Measurements from ENCODE around the gene VSIG10.
A peak's percentile ranks its signal among the peaks of the same experiment; 100 is the strongest.

VSIG10 gene

DNA sequence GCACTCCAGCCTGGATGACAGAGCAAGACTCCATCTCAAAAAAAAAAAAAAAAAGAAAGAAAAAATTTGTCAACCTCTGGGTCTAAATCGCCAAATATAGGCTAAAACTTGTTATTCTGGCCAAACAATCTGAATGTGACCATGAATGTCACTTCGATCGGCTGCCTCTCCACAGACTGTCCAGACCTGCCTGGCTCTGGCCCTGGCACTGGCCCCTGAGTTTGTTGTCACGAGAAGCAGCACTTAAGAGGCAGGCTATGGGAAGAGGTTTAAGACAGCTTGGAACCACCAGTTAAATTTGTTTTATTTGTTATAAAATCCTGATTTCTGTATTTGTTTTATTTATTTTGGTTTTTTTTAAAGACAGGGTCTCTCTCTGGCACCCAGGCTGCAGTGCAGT, 57.4 kb downstream of the VSIG10 start:
- ATAC-seq (replicated peaks), result no peak
- Mint-ChIP-seq H3K27ac (no peak overlapping the region), H3K36me3 (ENCODE audit: insufficient read depth) (peaks cover 61% of the 10 kb centered on the region), H3K4me3 (no peak overlapping the region), H3K9me3 (no peaks in the 10 kb centered on the region), H3K27me3 (no peaks in the 10 kb centered on the region), H3K4me1 (ENCODE audit: low read depth in 2 of 2) (peaks cover 8 to 9% of the 10 kb centered on the region in 2 donors)
- no peak for DNase-seq

DNA sequence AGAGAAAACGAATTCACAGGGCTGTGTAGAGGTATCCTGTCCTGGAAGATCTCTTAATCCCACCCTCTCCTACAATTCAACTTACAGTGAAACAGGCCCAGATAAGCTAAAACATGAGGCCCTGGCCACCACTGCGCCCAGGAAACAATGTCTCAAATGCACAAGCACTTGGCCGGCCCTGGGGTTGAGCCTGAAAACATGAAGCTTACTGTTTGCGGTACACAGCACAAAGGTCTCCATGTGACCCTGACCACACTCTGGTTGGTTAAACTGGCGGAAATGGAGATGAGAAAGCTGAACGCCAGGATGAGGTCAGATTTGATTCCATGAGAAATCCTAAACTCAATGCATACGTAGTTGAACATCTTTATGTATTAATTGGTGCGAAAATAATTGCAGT, 59.2 kb downstream of the VSIG10 start:
- H3K36me3 Mint-ChIP-seq (ENCODE audit: insufficient read depth), result peaks cover 50% of the 10 kb centered on the region
- H3K9me3 Mint-ChIP-seq, result no peaks in the 10 kb centered on the region
- no peak for DNase-seq
- no peaks in the 10 kb centered on the region for H3K27me3 Mint-ChIP-seq
- no peak overlapping the region for H3K4me3 Mint-ChIP-seq
- peaks cover 0 to 6% of the 10 kb centered on the region in 2 donors for H3K4me1 Mint-ChIP-seq (ENCODE audit: low read depth in 2 of 2)
- H3K27ac Mint-ChIP-seq, result no peak overlapping the region
- ATAC-seq (replicated peaks), result no peak

DNA sequence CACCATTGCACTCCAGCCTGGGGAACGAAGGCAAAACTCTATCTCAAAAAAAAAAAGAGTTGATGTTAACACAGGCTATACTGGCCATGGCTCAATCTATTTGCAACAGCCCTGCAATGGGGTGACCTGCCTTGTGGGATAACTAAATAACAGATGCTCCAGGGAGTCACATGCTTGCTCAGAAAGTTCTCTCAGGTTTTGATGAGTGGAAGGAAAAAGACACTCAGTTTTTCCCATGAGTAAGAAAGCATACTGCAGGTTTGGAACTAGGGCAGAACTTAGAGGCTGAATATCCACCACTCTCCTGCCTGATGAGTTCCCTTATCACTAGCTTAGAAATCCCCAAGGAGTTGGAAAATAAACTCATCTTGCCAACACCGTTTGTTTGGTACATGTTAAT, 59.7 kb downstream of the VSIG10 start:
- Mint-ChIP-seq H3K36me3 (ENCODE audit: insufficient read depth) (peaks cover 51% of the 10 kb centered on the region), H3K4me1 (ENCODE audit: low read depth in 2 of 2) (peaks cover 0 to 6% of the 10 kb centered on the region in 2 donors), H3K27ac (no peak overlapping the region), H3K27me3 (no peaks in the 10 kb centered on the region), H3K4me3 (no peak overlapping the region), H3K9me3 (no peaks in the 10 kb centered on the region)
- DNase-seq (no peak), ATAC-seq (replicated peaks) (no peak)

DNA sequence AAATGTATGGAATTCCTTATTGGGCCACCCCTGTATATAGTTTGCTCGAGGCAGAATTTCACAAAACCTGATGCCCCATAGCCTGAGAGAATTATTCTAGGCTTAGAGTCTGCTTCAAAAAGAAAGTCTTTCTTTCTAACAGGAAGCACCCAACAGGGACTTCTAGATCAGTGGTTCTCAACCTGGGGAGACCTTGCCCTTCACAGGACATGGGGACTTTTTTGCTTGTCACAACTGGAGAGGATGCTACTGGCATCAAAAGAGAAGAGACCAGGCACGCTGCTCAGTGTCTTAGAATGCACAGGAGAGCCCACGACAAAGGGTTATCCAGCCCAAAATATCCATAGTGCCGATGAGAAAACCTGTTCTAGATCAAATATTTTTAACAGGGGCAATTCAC, 61.7 kb downstream of the VSIG10 start:
- DNase-seq (no peak), ATAC-seq (replicated peaks) (no peak)
- H3K36me3 Mint-ChIP-seq (ENCODE audit: insufficient read depth), result peaks cover 56% of the 10 kb centered on the region

DNA sequence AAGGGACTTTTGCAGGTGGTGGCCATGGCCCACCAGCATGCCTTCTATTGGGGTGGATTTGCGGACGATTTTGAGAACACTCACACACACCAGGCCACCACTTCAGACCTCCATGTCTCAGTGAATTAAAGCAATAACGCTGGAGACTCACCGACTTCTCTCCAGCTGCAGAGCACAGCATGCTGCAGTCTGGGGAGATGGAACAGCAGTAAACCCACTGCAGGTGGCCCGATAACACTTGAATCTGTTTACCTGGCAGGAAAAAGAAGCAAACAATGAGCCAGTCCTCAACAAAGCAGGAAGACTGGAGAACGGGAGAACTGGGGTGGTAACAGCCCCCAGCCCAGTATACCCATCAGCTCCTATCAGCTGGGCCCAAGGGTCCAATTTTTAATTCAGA, 65.7 kb downstream of the VSIG10 start:
- Mint-ChIP-seq H3K9me3 (no peaks in the 10 kb centered on the region), H3K4me1 (ENCODE audit: low read depth in 2 of 2) (peaks cover 0 to 3% of the 10 kb centered on the region in 2 donors), H3K36me3 (ENCODE audit: insufficient read depth) (peaks cover 84% of the 10 kb centered on the region), H3K4me3 (no peak overlapping the region), H3K27ac (no peak overlapping the region), H3K27me3 (no peaks in the 10 kb centered on the region)
- ATAC-seq (replicated peaks), result no peak
- no peak for DNase-seq

More for the DNA sequence above, 61.7 kb downstream of the VSIG10 start:
- Mint-ChIP-seq H3K4me1 (ENCODE audit: low read depth in 2 of 2) (peaks cover 0 to 6% of the 10 kb centered on the region in 2 donors), H3K27me3 (no peaks in the 10 kb centered on the region), H3K4me3 (no peak overlapping the region), H3K9me3 (no peaks in the 10 kb centered on the region), H3K27ac (peak overlapping the region; percentile 53 to 77)

DNA sequence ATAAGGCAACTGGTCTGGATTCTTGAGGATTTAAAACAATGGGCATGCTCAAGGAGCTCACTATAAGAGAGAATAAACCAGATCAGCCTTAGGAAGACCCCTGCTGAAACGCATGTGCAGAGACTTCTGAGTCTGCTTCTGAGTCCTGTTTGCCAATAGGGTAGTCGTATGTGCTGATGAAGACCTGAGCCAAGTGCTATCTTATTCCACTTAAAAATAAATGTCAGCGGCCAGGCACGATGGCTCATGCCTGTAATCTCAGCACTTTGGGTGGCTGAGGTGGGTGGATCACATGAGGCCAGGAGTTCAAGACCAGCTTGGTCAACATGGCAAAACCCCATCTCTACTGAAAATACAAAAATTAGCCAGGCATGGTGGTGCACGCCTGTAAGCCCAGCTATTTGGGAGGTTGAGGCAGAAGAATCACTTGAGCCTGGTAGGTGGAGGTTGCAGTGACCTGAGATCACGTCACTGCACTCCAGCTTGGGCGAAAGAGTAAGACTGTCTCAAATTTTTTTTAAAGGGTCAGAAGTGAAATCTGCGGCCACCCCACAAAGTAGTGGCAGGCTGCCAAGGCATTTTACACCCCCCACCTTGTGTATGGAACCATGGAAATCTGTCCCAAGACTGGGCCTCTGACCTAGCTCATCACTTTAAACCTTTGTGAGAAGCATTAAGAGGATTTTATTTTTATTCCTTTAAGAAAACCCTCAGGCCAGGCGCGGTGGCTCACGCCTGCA, 67.0 kb downstream of the VSIG10 start:
- Mint-ChIP-seq H3K27ac (no peak overlapping the region), H3K27me3 (no peaks in the 10 kb centered on the region), H3K4me3 (no peak overlapping the region), H3K4me1 (ENCODE audit: low read depth in 2 of 2) (peaks cover 0 to 3% of the 10 kb centered on the region in 2 donors), H3K36me3 (ENCODE audit: insufficient read depth) (peaks cover 83% of the 10 kb centered on the region), H3K9me3 (no peaks in the 10 kb centered on the region)
- DNase-seq (no peak), ATAC-seq (replicated peaks) (no peak)

DNA sequence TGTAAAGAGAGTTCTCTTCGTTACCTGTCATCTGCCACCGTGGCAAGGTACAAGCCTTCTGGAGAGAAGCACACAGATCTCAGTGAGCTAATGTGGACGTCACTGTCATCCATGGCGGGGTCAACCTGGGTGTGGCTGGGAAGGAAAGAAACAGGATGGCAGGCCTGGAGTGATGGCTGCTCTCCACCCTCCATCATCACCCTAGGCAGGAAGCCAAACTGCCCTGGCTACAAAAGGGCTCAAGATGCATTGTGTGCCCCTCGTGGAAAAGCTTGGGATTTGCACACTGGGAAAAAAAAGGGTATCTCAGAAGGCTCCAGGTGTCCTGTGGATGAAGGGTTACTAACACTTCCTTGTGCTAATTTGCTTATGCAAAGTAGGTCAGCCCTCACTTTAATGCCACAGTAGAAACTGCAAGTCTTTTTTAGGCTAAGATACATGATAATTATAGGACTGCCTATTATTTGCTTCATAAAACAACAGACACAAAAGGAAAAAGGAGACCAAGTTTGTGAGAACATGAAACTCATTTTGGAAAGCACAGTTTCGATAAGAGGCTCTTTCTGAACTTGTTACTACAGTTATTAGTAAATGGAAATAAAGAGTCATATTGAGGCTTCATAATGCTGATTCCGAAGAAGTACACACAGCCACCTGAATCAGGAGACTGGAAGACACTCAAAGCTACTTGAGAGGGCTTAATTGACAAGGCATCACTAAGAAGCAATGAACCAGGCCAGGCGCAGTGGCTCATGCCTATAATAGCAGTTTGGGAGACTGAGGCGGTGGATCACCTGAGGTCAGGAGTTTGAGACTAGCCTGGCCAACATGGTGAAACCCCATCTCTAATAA, 68.4 kb downstream of the VSIG10 start:
- DNase-seq (no peak), ATAC-seq (replicated peaks) (no peak)
- Mint-ChIP-seq H3K9me3 (no peaks in the 10 kb centered on the region), H3K27ac (peak overlapping the region; percentile 17 to 72), H3K4me3 (no peak overlapping the region), H3K36me3 (ENCODE audit: insufficient read depth) (peaks cover 86% of the 10 kb centered on the region), H3K27me3 (no peaks in the 10 kb centered on the region), H3K4me1 (ENCODE audit: low read depth in 2 of 2) (no peaks in the 10 kb centered on the region)

DNA sequence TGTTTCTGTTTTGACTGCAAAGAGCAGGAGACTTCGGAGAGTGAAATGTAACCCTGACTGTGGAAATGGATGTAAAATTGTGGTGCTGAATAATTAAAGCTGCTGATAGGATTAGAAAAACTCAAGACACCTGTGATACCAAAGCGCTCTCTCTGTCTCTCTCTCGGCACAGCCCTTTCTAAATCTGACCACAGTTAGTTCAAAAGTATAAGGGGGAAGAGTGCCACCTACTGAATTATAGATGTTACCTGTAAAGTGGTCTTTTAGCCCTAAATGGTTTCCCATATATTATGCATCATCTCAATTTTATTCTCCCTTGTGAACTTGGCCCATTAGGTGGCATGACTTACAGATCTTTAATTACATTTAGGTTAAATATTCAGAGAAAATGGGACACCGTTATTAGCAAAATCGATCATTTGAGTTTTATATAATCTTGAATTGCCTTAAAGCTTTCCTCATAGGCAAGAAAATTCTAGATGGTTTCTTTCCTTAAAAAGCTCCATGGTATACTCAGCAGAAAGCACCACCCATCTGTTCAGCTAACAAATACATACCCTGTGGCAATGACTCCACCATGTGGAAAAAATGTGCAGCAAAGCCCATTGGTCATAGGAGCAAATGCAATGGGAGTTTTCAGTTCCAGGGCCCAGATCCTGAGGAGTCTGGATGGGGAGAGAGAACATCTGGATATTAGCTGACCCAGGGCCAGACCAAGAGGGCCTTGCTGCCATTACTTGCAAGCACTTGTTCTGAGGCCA, 69.2 kb downstream of the VSIG10 start:
- H3K27ac Mint-ChIP-seq, result peak overlapping the region; percentile 69 to 72
- DNase-seq (no peak), ATAC-seq (replicated peaks) (no peak)
- peaks cover 86% of the 10 kb centered on the region for H3K36me3 Mint-ChIP-seq (ENCODE audit: insufficient read depth)
- no peaks in the 10 kb centered on the region for H3K27me3 Mint-ChIP-seq
- H3K4me1 Mint-ChIP-seq (ENCODE audit: low read depth in 2 of 2), result no peaks in the 10 kb centered on the region
- H3K9me3 Mint-ChIP-seq, result no peaks in the 10 kb centered on the region
- no peak overlapping the region for H3K4me3 Mint-ChIP-seq

DNA sequence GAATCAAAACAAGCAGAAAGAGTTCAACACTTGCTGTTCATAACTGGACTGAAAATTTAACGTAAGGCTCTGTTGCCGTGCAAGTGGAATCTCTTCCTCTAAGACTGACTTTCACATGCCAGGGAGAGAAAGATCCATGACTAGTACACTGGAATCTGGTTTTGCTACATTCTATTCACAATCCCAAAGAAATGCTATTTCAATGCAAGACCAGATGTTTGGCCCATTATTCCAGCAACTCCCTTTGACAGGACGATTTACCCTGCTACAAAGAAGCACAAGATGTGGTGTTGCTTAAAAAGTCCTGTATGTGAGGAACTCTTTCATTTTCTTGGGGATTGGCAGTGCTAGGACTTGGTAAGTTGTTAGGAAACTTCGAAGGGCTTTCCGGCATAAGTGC, 69.9 kb downstream of the VSIG10 start:
- Mint-ChIP-seq H3K4me1 (ENCODE audit: low read depth in 2 of 2) (no peaks in the 10 kb centered on the region), H3K36me3 (ENCODE audit: insufficient read depth) (peaks cover 81% of the 10 kb centered on the region), H3K27ac (peak overlapping the region in 1 of 2 donors; percentile 69)

DNA sequence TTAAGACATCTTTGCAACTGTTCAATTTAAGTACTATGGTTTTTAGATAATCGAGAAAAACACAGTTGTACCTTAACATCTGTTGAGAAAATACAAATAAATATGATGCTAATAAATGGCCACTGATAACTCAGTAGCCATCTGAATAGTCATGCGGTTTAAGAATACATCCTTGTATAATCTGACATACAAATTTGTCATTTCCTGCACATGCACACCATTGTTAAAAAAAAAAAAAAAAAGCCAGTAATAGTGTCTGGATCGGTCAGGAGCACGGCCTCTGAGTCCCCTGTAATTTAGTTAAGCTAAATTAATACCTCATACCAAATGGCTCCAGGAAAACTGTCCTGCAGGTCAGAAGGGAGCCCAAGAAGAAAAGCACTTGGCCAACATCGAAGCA, 70.5 kb downstream of the VSIG10 start:
- DNase-seq (no peak), ATAC-seq (replicated peaks) (no peak)
- peaks cover 81% of the 10 kb centered on the region for H3K36me3 Mint-ChIP-seq (ENCODE audit: insufficient read depth)
- H3K4me1 Mint-ChIP-seq (ENCODE audit: low read depth in 2 of 2), result no peaks in the 10 kb centered on the region
- H3K4me3 Mint-ChIP-seq, result no peak overlapping the region
- no peaks in the 10 kb centered on the region for H3K9me3 Mint-ChIP-seq
- H3K27ac Mint-ChIP-seq, result no peak overlapping the region
- H3K27me3 Mint-ChIP-seq, result no peaks in the 10 kb centered on the region

More for the DNA sequence above, 69.9 kb downstream of the VSIG10 start:
- DNase-seq (no peak), ATAC-seq (replicated peaks) (no peak)
- Mint-ChIP-seq H3K4me3 (no peak overlapping the region), H3K27me3 (no peaks in the 10 kb centered on the region), H3K9me3 (no peaks in the 10 kb centered on the region)

DNA sequence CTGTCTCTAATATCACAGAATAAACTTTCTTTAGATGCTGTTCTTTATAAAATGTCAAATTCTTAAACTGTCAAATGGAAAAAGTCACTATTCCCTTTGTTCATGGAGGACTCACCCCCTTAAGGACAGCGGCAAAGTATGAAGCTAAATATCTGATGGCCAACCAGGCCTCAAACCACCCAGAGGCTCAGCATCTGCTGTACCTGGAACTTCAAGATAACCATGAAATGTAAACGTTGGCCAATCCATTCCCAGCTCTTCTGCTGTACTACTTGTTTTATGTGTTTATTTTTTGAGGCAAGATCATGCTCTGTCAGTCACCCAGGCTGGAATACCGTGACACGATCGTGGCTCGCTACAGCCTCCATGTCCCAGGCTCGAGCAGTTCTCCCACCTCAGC, 71.6 kb downstream of the VSIG10 start:
- no peak for ATAC-seq (replicated peaks)
- H3K4me1 Mint-ChIP-seq (ENCODE audit: low read depth in 2 of 2), result no peaks in the 10 kb centered on the region
- DNase-seq, result no peak
- peaks cover 78% of the 10 kb centered on the region for H3K36me3 Mint-ChIP-seq (ENCODE audit: insufficient read depth)
- H3K27ac Mint-ChIP-seq, result peak overlapping the region in 1 of 2 donors; percentile 52
- H3K9me3 Mint-ChIP-seq, result no peaks in the 10 kb centered on the region
- H3K4me3 Mint-ChIP-seq, result no peak overlapping the region
- H3K27me3 Mint-ChIP-seq, result no peaks in the 10 kb centered on the region

DNA sequence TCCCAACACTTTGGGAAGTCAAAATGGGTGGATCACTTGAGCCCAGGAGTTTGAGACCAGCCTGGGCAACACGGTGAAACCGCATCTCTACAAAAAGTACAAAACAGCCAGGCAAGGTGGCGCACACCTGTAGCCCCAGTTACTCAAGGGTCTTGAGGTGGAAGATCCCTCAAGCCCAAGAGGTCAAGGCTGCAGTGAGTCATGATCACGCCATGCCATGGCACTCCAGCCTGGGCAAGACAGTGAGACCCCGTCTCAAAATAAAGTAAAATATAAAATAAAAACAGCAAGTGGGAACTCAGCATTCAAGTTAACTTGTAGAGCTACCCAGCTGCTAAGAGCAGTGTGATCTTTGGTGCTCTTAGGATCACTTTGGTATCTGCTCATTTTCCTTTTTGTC, 74.6 kb downstream of the VSIG10 start:
- peaks cover 61% of the 10 kb centered on the region for H3K36me3 Mint-ChIP-seq (ENCODE audit: insufficient read depth)
- DNase-seq (no peak), ATAC-seq (replicated peaks) (no peak)
- H3K27ac Mint-ChIP-seq, result peak overlapping the region in 1 of 2 donors; percentile 29
- H3K27me3 Mint-ChIP-seq, result no peaks in the 10 kb centered on the region
- no peak overlapping the region for H3K4me3 Mint-ChIP-seq
- no peaks in the 10 kb centered on the region for H3K4me1 Mint-ChIP-seq (ENCODE audit: low read depth in 2 of 2)
- H3K9me3 Mint-ChIP-seq, result no peaks in the 10 kb centered on the region

DNA sequence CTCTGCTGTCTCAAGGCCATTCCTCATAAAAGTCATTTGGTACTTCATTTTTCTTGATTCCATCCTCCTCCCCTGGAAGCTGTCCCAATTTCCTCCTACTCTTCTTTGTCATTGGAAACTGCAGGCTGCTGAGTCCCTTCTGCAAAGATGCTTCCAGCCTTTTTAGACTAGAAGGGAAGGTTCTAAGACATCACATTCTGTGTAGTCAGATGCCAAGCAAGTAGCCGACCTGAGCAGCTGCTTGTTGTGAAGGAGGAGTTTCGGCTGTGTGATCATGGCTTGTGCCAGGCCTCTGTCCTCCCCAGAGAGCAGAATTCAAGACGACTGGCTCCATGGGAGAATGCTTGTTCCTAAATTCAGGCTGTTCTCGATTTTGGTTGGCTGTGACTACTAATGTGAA, 78.6 kb downstream of the VSIG10 start:
- Mint-ChIP-seq H3K9me3 (no peaks in the 10 kb centered on the region), H3K27me3 (no peaks in the 10 kb centered on the region), H3K4me1 (ENCODE audit: low read depth in 2 of 2) (no peaks in the 10 kb centered on the region), H3K4me3 (no peak overlapping the region), H3K36me3 (ENCODE audit: insufficient read depth) (peaks cover 38% of the 10 kb centered on the region), H3K27ac (peak overlapping the region in 1 of 2 donors; percentile 25)
- no peak for ATAC-seq (replicated peaks)
- DNase-seq, result no peak
